ENCODE data around the gene KRTAP16-1. TPM values are rescaled to one million over a fixed set of nuclear protein-coding genes. Genes with fewer than 3 reads are reported as not detected.
"Not testable (repeated sequence)": the region's sequence is repeated elsewhere in the genome, so short reads cannot be mapped to it uniquely, and the experiment has no call there.

The KRTAP16-1 gene
- polyA plus RNA-seq, 1 donor from 2014 or later = not detected

DNA sequence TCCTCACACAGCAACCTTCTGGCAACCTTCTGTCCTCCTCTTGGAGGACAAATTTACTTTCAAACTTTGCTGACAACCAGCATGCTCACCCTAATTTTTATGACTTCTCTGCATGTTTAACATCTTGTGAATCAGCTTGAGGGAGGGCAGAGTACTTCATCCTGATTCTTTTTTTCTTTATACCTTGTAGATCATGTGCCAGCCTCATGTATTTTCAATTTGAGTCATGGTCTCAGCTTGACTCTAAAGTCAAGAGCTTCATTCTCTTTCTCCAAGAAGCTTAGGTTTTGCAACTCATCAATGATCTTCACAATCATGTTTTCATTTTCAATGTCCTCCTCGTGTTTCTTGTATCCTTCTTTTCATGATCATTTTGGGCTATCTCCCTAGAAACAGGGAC, 37.3 kb downstream of the KRTAP16-1 start:
- H3K79me2 ChIP-seq (replicated peaks; ENCODE audit: insufficient read depth, low read length) = no peaks in the 10 kb centered on the region
- H3K4me2 ChIP-seq (ENCODE audit: low read length) = no peak overlapping the region
- no peaks in the 10 kb centered on the region for H3K9me2 ChIP-seq (ENCODE audit: insufficient read depth, low read length)
- no peaks in the 10 kb centered on the region for H3K27me3 ChIP-seq (ENCODE audit: insufficient read depth, low read depth, low read length)
- no peaks in the 10 kb centered on the region for H3K9me3 ChIP-seq (ENCODE audit: low read length)
- no peaks in the 10 kb centered on the region for H4K20me1 ChIP-seq (ENCODE audit: insufficient read depth)
- no peak overlapping the region for H3K27ac ChIP-seq (ENCODE audit: low read length)
- H2AFZ ChIP-seq (ENCODE audit: low read depth, low read length) = no peak overlapping the region
- H3K36me3 ChIP-seq (ENCODE audit: insufficient read depth, low read length) = no peaks in the 10 kb centered on the region
- no peak for TF ChIP-seq MXI1 (conservative IDR thresholded peaks at IDR 0.05; ENCODE audit: poor library complexity, severe bottlenecking)
- TF ChIP-seq TAF1 (IDR thresholded peaks at IDR 0.05; ENCODE audit: low read depth) = no peak
- TF ChIP-seq, protein P1, sequence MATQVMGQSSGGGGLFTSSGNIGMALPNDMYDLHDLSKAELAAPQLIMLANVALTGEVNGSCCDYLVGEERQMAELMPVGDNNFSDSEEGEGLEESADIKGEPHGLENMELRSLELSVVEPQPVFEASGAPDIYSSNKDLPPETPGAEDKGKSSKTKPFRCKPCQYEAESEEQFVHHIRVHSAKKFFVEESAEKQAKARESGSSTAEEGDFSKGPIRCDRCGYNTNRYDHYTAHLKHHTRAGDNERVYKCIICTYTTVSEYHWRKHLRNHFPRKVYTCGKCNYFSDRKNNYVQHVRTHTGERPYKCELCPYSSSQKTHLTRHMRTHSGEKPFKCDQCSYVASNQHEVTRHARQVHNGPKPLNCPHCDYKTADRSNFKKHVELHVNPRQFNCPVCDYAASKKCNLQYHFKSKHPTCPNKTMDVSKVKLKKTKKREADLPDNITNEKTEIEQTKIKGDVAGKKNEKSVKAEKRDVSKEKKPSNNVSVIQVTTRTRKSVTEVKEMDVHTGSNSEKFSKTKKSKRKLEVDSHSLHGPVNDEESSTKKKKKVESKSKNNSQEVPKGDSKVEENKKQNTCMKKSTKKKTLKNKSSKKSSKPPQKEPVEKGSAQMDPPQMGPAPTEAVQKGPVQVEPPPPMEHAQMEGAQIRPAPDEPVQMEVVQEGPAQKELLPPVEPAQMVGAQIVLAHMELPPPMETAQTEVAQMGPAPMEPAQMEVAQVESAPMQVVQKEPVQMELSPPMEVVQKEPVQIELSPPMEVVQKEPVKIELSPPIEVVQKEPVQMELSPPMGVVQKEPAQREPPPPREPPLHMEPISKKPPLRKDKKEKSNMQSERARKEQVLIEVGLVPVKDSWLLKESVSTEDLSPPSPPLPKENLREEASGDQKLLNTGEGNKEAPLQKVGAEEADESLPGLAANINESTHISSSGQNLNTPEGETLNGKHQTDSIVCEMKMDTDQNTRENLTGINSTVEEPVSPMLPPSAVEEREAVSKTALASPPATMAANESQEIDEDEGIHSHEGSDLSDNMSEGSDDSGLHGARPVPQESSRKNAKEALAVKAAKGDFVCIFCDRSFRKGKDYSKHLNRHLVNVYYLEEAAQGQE (IDR thresholded peaks at IDR 0.05; ENCODE audit: borderline replicate concordance) = no peak
- TF ChIP-seq EZH2 (IDR thresholded peaks at IDR 0.05; ENCODE audit: borderline replicate concordance, insufficient read depth, low read length, poor library complexity, severe bottlenecking) = no peak
- TF ChIP-seq, protein P2, sequence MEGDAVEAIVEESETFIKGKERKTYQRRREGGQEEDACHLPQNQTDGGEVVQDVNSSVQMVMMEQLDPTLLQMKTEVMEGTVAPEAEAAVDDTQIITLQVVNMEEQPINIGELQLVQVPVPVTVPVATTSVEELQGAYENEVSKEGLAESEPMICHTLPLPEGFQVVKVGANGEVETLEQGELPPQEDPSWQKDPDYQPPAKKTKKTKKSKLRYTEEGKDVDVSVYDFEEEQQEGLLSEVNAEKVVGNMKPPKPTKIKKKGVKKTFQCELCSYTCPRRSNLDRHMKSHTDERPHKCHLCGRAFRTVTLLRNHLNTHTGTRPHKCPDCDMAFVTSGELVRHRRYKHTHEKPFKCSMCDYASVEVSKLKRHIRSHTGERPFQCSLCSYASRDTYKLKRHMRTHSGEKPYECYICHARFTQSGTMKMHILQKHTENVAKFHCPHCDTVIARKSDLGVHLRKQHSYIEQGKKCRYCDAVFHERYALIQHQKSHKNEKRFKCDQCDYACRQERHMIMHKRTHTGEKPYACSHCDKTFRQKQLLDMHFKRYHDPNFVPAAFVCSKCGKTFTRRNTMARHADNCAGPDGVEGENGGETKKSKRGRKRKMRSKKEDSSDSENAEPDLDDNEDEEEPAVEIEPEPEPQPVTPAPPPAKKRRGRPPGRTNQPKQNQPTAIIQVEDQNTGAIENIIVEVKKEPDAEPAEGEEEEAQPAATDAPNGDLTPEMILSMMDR (IDR thresholded peaks at IDR 0.05; ENCODE audit: poor library complexity, severe bottlenecking) = no peak
- no peaks in the 10 kb centered on the region for H3F3A ChIP-seq (ENCODE audit: insufficient read depth, low read length, poor library complexity, severe bottlenecking)
- no peak overlapping the region for H3K4me3 ChIP-seq (ENCODE audit: low read length)
- H3K9ac ChIP-seq (ENCODE audit: low read length) = no peak overlapping the region

DNA sequence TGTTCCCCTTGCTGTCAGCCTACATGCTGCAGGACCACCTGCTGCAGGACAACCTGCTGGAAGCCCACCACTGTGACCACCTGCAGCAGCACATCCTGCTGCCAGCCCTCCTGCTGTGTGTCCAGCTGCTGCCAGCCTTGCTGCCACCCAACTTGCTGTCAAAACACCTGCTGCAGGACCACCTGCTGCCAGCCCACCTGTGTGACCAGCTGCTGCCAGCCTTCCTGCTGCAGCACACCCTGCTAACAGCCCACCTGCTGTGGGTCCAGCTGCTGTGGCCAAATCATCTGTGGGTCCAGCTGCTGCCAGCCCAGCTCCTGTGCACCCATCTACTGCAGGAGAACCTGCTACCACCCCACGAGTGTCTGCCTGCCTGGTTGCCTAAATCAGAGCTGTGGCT, 37.8 kb downstream of the KRTAP16-1 start:
- not testable (repeated sequence) for H3K4me3 ChIP-seq (ENCODE audit: low read length); H3K79me2 ChIP-seq (replicated peaks; ENCODE audit: insufficient read depth, low read length); H3K9me2 ChIP-seq (ENCODE audit: insufficient read depth, low read length); H2AFZ ChIP-seq (ENCODE audit: low read depth, low read length); H4K20me1 ChIP-seq (ENCODE audit: insufficient read depth); H3K4me2 ChIP-seq (ENCODE audit: low read length); H3K36me3 ChIP-seq (ENCODE audit: insufficient read depth, low read length); H3K9ac ChIP-seq (ENCODE audit: low read length); H3K27me3 ChIP-seq (ENCODE audit: insufficient read depth, low read depth, low read length); H3K9me3 ChIP-seq (ENCODE audit: low read length); H3F3A ChIP-seq (ENCODE audit: insufficient read depth, low read length, poor library complexity, severe bottlenecking); H3K27ac ChIP-seq (ENCODE audit: low read length)

DNA sequence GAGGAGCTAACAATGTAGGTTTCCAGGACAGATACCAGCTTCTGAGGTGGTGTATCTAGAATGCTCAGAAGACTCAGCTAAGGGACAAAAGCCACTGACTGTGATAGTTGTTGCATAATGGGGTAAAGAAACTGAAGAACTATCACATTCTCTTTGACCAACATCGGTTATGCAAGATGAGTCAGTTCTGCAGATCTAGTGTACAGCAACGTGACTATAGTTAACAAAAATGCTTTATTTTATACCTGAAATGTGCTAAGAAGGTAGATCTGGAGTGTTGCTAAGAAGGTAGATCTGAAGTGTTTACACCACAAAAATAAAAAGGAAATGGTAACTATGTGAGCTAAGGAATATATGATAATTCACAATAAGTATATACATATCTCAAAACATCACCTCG, 41.4 kb downstream of the KRTAP16-1 start:
- no peak for TF ChIP-seq EZH2 (IDR thresholded peaks at IDR 0.05; ENCODE audit: borderline replicate concordance, insufficient read depth, low read length, poor library complexity, severe bottlenecking)
- TF ChIP-seq EP300 (conservative IDR thresholded peaks at IDR 0.05; ENCODE audit: poor library complexity, severe bottlenecking) = no peak
- TF ChIP-seq, protein P1 (IDR thresholded peaks at IDR 0.05; ENCODE audit: borderline replicate concordance) = no peak
- TF ChIP-seq POLR2AphosphoS5 (IDR thresholded peaks at IDR 0.05) = no peak
- no peak for TF ChIP-seq TAF1 (IDR thresholded peaks at IDR 0.05; ENCODE audit: low read depth)
- TF ChIP-seq MXI1 (conservative IDR thresholded peaks at IDR 0.05; ENCODE audit: poor library complexity, severe bottlenecking) = no peak
- TF ChIP-seq, protein P2 (IDR thresholded peaks at IDR 0.05; ENCODE audit: poor library complexity, severe bottlenecking) = no peak
- H3K9ac ChIP-seq (ENCODE audit: low read length) = no peak overlapping the region
- H3K27me3 ChIP-seq (ENCODE audit: insufficient read depth, low read depth, low read length) = no peaks in the 10 kb centered on the region
- no peaks in the 10 kb centered on the region for H3K9me2 ChIP-seq (ENCODE audit: insufficient read depth, low read length)
- H2AFZ ChIP-seq (ENCODE audit: low read depth, low read length) = no peak overlapping the region
- no peaks in the 10 kb centered on the region for H3F3A ChIP-seq (ENCODE audit: insufficient read depth, low read length, poor library complexity, severe bottlenecking)
- H3K36me3 ChIP-seq (ENCODE audit: insufficient read depth, low read length) = no peaks in the 10 kb centered on the region
- no peak overlapping the region for H3K4me2 ChIP-seq (ENCODE audit: low read length)
- H4K20me1 ChIP-seq (ENCODE audit: insufficient read depth) = no peaks in the 10 kb centered on the region
- H3K79me2 ChIP-seq (replicated peaks; ENCODE audit: insufficient read depth, low read length) = no peaks in the 10 kb centered on the region
- H3K4me3 ChIP-seq (ENCODE audit: low read length) = no peak overlapping the region
- no peaks in the 10 kb centered on the region for H3K9me3 ChIP-seq (ENCODE audit: low read length)
- H3K27ac ChIP-seq (ENCODE audit: low read length) = no peak overlapping the region

All from neural cell (in vitro differentiated cells).